T-helper 22 cell (primary cell): Measurements from ENCODE around the gene GRM1.
"Not testable (repeated sequence)": the region's sequence is repeated elsewhere in the genome, so short reads cannot be mapped to it uniquely, and the experiment has no call there.

Source experiments
- DNase-seq: peaks from one replicate; pipeline ENCODE4 v3.0.0-alpha.2; 2020; ENCODE audit warnings: low read depth

Gene GRM1

DNA sequence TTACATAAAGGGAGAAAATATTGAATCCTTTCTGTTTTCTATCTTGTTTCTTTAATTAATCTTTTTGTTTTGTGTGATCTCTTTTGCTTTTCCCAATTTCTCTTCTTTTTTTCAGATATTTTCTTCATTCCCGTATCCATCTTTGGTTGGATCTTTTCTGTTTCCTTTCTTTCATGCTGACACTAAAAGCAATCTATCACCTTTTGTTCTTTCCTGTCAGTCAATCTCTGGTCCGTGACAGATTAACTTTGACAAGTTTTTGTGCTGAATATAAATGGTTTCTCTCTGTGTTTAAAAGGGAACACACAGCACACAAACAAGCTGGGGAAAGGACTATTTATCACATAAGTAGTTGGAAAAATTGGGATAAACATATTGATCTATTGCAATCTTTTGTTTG is 162.8 kb downstream of the GRM1 start:
- DNase-seq, result no peak

DNA sequence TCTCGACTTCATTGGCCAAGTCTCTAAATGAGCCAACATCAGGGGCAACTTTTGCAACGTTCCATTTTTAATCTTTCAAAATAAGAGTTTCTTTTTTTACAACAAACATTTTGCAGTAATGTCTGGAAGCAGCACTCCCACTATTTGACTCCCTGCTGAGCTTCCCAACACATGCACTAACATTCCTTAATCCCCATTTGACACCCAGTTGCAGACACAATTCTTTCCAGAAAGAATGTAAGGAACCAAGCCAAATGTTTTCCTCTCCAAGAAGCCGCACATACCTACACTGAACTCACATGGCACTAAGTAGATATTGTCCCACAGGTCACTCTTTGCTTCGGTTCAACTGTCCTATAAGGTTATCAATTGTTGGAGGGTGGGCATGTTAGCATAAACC is 165.6 kb downstream of the GRM1 start:
- no peak for DNase-seq

DNA sequence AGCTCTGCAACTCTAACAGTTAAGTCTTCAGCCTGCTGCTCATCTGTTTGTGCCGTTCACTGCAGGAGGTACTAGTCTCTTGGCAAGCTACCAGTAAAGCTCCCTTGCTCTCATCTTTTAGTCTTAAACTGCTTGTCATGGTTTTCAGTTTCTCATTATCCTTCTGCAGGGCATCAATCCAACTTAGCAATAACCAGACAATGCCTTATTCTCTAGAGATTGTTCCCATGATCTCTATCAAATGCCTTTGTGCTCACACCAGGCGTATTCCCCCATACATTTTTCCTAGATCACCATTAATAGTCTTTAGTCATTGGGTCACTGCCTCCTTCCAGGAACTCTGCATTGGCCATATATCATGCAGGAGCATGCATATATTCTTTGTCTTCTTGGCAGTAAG is 171.3 kb downstream of the GRM1 start:
- no peak for DNase-seq

DNA sequence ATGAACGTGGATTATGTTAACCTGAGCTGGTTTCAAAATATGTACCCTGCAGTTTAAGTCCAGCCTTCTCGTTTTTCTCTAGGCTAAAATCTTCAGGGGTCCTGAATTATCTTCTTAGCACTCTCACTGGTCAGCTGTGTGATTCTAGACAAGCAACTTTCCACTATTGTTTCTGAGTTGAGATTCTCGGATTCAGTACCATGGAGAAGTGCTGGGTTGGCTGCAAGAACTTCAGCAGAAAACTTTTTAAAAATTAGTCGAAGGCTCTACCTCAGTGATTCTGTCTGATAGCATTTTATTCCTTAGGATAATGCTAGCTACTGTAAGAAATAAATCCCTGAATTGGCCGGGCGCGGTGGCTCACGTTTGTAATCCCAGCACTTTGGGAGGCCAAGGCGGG is 173.7 kb downstream of the GRM1 start:
- no peak for DNase-seq

DNA sequence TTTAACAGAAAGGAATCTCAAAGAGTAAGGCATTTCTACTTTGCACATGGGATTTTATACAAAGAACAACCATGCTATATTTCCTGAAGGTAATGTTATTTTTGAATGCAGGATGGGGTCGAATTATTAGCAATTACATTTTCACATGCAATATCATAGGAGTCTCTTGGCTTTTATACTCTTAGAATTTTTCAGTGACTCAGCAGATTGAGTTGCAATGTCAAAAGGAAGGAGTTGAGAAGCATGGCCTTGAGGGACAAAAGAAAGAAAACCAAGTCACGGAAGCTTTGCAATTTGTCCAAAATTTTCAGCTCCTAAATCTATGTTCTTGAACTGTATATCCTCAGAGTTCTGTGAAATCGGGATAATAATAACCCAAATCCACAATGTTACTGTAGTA is 181.1 kb downstream of the GRM1 start:
- no peak for DNase-seq

DNA sequence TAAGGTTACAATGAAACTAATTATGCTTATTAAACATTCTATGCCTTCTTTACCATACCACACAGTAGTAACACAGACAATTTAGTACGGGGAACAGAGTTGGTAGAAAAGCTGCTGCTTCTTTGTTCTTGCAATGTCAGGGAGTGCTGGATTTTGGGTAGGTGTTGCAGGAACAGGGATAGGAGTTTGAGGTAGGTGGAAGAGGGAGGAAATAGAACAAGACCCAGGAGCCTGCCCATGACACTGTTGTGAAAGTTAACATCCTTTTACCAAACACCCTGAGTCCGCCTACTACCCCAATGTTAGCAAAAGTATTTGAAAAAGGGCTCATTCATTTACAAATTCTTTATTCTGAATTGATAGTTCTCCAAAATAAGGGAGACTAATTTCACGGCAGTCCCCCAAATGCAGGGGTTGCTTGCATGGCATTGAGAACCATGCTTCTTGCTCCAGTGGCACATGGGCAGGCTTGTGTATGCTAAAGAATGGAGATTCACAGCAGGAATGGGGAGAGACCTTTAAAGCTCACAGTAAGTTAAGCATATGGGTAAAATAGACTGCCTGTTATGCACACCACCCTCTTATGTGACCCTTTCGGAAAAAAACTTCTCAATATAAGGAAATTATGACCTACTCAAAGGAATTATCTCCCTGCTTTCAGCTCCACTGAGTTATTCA is 181.7 kb downstream of the GRM1 start:
- no peak for DNase-seq

DNA sequence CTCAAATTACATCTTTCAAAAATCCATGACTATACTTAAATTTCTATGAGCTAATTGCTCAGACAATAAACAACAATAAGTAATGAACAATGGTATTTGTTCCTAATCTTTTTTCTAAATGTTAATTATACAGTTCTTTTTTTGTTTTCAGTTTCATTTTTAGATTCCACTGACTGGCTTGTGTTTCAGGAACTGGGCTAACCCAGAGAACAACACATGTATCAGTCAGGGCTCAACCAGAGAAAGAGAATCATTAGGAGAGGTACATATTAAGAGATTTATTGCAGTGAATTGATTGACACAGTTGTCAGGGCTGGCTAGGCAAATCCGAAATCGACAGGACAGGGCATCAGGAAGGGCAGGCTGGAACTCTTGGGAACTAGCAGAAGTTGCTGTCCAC is 182.8 kb downstream of the GRM1 start:
- no peak for DNase-seq

DNA sequence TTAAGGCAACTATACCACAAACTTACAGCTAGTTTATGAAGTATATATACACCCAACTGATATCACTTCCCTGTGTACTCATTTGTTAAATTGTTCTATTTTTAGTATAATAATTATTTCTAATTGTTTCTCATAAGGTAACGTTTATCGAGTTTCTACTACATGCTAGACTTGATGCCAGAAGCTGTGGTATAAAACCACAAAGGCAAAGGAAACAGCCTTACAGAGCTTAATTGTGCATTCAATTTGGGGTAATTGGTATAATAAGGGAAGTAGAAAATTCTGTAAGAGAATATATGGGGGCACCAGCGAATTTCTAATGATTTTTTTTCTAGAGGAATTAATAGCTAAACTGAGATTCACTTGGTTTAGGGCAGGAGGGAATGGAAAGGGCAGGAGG is 183.9 kb downstream of the GRM1 start:
- no peak for DNase-seq

DNA sequence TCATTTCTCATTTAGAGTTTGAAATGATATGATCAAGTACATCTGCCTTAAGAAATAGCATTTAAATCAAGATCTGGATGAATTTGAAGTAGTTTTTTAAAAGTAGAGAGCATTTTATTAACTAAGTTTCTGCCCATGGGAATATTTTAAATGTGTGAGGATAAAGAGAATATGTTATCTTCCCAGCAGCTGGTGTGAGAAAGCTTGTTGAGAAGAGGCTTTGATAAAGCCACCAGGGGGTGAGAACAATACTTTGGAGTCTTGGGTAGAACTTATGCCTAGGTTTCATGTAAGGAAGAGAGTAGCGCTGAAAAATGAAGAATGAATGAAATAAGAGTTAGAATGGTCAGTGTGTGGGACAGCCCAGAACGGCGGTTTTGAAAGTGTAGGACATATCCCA is 190.2 kb downstream of the GRM1 start:
- DNase-seq, result no peak

DNA sequence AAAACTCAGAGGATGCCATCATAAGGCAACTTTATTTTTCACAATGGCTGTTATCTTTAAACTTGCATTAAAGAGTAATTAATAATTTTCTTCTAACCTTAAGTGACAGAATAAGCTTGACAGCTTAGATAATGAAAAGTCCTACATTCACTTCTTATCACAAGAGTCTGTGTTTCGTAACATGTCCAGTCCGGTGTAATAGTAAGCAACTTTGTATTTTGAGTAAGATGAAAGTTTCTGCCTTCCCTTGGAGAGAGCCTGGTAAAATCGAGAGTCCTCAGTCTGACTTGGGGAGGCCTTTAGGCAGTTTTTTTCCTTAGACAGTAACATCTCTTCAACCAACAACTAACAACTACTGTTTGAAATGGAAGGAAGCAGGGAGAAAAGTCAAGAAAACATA is 195.6 kb downstream of the GRM1 start:
- DNase-seq, result no peak

DNA sequence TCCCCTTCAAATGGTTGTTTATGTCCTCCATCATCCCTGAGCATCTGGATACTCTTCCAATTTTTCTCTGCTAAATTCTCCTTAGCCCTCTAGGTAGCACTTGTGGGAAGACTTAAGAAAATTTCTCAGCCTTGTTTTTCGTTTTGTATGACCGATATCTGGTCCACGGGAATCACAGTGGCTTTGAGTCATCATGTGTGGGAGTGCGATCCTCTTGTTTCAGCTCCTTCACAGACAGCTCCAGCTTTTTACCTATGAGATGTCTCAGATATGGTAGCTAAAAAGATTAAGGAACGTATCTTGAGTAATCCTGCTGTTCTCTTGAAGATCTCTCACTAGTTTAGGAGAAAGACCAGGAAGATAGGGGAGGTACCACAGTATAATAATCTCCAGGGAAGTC is 196.1 kb downstream of the GRM1 start:
- DNase-seq, result no peak

DNA sequence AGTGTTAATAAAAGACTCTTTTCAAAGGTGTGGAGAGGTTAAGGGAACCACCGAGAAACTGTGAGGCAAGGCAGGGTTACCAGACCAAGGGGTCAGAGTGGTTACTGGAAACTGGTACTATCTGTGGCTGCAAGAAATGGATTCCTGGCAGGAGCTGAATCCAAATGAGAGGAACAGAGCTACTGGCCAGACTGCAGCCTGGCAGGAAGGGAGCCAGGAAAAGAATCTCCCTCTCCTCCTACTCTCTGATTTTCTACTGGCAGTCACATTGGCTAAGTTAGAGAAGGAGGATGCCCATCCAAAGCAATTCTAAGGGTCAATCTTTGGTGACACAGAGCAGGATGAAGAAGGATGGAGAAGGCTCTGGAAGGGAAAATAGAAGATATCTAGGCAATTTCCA is 211.5 kb downstream of the GRM1 start:
- no peak for DNase-seq

DNA sequence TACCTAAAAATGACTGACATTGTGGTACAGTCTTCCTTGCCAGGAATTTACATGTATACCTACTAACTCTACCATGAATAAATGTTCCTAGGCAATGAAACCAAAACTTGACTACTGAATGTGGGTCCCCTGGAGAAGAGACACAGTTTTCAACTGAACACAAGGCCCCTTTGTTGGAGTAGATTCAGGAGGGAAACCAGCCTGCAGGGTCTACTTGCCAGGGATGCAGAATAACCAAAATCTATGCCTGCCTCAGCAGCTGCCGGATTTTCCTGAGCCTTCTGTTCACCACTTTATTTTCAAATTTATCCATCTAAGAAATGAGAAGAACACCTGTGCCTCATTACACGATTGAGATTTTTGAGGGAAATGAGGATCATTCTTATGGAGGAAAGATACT is 211.9 kb downstream of the GRM1 start:
- no peak for DNase-seq

DNA sequence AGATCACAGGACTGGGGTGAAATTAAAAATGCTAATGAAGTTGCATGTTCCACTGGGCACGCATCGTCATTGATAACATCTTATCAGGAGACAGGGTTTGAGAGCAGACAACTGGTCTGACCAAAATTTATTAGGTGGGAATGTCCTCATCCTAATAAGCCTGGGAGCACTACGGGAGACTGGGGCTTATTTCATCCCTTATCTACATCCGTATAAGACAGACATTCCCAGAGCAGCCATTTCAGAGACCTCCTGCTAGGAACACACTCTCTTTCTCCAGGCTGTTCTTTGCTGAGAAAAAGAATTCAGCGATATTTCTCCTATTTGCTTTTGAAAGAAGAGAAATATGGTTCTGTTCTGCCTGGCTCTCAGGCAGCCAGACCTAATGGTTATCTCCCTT is 214.8 kb downstream of the GRM1 start:
- DNase-seq, result not testable (repeated sequence)

DNA sequence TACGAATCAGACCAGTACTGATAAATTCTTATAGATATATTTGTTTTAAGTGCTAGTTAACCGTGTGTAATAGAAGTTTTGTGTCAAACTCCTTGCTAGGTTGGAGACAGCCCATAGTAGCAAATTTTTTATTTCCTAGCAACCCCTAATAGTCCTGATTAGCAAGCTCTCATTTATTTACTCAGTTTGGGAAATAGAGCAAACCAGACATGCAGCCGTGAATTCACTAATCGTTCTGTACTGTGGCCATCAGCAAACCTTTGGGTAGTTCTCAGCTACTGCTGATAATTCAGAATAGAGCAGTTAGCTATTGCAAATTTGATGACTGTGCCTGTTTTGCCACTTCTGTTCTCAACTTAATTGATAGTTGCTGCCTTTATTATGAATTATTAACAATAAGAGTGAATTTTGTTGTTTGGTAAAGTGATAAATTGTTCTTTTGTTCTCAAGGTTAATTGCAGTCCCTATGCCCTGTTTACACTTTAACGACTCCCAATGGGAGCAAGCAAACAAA is 215.8 kb downstream of the GRM1 start:
- no peak for DNase-seq

DNA sequence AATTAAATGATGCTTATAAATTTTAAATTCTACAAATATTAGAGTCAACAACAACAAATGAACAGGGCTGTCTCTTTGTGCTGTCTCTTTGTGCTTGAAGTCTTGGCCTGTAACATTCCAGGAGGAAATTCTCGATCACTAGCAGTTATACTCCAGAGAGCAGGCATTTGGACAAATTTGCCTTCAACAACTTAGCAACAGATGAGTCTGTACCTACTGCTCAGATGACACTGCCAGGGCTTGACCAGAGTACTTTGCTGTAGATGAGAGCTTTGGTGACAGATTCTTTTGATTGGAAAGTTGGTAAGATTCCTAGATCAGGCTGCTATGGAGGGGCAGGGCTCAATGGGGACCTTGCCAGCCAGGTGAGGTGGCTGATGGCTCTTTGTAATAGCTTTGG is 217.2 kb downstream of the GRM1 start:
- no peak for DNase-seq

DNA sequence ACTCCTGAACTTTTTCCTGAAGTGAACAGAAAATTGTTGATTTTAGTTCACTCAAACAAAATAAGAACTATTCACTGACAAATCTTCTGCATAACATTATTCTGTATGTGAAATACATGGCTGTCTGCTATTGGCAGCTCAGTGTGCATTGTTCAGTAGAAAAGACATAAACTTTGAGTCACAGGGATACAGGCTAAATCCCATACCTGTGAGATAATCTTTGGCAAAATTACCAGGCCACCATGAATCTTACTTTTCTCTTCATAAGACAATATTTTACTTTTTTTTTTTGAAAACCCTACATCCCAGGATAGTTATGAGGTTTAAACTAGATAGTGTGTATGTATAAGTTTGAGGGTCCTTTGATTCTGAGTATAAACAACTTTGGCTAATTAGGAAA is 224.8 kb downstream of the GRM1 start:
- no peak for DNase-seq

DNA sequence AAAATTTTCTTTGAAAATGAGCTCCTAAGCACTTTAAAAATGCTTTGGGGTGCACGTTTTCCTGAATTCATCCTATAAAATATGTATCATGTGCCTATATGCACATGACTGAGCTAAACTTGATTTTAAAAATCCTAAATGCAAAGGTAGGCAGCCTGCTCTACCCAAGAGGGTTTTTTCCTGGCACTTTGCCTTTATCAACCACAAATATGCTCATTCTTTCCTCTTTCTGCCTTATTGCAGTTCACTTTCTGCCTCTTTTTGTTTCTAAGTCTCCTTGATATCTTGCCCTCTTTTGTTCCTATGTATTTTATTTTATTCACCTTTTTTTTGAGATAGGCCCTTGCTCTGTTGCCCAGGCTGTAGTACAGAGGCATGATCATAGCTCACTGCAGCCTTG is 229.3 kb downstream of the GRM1 start:
- DNase-seq, result no peak

DNA sequence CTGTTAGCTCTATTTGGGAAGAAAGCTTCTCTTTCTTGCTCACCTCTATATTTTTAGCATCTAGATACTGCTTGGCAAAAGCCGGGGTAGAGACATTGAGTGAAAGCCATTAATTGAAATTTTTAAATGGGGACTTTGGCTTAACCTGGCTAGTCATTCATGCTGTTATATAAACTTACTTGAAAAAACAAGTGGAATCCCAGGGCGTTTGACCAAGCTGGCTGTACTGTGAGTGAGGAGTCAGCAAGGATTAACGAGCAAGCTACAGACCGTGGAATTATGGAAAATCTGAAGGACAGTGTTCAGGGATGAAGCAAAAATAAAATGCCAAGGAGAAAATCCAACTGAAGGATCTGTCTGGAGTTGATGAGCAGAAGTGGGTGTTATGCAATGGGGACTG is 232.0 kb downstream of the GRM1 start:
- DNase-seq, result no peak

DNA sequence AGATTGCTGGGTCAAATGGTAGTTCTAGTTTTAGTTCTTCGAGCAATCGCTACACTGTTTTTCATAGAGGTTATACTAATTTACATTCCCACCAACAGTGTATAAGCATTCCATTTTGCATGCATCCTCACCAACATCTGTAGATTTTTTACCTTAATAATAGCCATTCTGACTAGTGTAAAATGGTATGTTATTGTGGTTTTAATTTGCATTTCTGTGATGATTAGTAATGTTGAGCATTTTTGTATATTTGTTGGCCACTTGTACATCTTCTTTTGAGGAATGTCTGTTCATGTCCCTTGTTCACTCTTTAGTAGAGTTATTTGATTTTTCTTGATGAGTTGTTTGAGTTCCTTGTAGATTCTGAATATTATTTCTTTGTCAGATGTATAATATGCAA is 236.2 kb downstream of the GRM1 start:
- DNase-seq, result no peak

DNA sequence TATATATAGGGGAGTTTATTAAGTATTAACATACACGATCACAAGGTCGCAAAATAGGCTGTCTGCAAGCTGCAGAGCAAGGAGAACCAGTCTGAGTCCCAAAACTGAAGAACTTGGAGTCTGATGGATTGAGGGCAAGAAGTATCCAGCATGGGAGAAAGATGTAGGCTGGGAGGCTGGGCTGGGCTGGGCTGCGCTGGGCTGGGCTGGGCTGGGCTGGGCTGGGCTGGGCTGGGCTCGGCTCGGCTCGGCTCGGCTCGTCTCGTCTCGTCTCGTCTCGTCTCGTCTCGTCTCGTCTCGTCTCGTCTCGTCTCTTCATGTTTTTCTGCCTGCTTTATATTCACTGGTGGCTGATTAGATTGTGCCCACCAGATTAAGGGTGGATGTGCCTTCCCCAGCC is 238.6 kb downstream of the GRM1 start:
- no peak for DNase-seq

DNA sequence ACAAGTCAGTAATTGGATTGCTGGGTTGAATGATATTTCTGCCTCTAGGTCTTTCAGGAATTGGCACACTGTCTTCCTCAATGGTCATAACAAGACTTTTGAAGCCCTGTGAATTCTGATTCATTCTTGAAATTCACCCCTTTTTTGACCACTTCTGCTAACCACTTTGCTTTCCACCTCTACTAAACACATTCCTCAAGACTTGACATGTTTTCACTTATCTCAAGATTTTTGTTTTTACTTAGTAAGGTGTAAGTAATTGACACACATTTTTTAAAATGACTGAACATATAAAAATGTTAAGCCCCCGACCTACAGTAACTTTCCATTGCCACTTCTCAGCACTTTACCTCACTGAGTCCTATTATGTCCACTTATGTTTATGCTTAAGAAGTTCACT is 239.1 kb downstream of the GRM1 start:
- no peak for DNase-seq

DNA sequence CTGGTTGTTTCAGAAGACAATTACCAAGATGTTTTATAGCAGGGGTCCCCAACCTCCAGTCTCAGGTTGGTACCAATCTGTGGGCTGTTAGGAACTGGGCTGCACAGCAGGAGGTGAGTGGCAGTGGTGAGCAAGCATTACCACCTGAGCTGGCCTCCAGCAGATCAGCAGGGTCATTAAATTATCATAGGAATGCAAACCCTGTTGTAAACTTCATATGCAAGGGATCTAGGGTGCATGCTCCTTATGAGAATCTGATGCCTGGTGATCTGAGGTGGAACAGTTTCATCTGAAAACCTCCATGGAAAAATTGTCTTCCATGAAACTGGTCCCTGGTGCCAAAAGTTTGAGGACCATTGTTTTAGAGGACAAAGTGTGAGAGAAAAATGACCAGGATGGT is 240.6 kb downstream of the GRM1 start:
- no peak for DNase-seq

DNA sequence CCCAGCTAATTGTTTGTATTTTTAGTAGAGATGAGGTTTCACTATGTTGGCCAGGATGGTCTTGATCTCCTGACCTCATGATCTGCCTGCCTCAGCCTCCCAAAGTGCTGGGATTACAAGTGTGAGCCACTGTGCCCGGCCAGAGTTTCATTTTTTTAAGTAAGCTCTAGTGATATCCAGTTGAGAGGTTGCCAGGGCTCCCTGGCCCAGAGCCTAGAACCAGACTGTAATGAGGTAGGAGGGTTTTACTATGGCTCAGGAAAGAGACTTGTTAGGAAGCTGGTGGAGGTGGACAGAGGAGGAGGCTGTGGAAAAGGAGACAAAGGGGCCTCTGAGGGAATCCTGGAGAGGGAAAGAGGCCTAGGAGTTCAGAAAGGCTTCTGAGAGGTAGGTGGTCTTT is 242.3 kb downstream of the GRM1 start:
- not testable (repeated sequence) for DNase-seq

DNA sequence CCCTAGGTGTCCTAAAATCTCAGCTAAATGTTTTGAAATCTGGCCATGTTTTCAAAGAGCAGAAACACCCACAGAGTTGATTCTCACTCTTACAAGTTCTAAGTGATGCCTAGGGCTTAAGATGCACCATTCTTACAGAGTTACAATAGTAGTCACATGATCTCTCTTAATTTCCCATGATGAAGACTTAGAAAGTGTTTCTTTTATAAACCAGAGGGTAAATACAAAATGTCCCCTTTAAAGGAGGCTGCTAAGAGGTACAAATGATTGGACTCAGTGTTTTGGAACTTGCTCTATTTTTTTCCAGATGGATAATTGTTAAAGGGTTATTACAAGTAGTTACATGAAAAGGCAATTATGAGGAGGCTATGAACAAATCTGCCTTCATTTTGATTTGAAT is 244.6 kb downstream of the GRM1 start:
- no peak for DNase-seq
